DND-41 (cell line): ENCODE measurements around the gene RAB35.

ENCODE experiments used
- CTCF ChIP-seq: IDR thresholded peaks from 2 replicates; pipeline ENCODE4 v1.5.1; 2012; ENCODE audit warnings: borderline replicate concordance, low read length, moderate library complexity, mild to moderate bottlenecking; ENCODE audit not compliant: poor library complexity, severe bottlenecking; ENCODE audit errors: extremely low read depth
- EZH2 ChIP-seq: IDR thresholded peaks from 3 replicates; pipeline ENCODE4 v1.6.1; 2012; ENCODE audit warnings: borderline replicate concordance, low read depth, mild to moderate bottlenecking, moderate library complexity, low read length, inconsistent platforms; ENCODE audit not compliant: severe bottlenecking

DNA sequence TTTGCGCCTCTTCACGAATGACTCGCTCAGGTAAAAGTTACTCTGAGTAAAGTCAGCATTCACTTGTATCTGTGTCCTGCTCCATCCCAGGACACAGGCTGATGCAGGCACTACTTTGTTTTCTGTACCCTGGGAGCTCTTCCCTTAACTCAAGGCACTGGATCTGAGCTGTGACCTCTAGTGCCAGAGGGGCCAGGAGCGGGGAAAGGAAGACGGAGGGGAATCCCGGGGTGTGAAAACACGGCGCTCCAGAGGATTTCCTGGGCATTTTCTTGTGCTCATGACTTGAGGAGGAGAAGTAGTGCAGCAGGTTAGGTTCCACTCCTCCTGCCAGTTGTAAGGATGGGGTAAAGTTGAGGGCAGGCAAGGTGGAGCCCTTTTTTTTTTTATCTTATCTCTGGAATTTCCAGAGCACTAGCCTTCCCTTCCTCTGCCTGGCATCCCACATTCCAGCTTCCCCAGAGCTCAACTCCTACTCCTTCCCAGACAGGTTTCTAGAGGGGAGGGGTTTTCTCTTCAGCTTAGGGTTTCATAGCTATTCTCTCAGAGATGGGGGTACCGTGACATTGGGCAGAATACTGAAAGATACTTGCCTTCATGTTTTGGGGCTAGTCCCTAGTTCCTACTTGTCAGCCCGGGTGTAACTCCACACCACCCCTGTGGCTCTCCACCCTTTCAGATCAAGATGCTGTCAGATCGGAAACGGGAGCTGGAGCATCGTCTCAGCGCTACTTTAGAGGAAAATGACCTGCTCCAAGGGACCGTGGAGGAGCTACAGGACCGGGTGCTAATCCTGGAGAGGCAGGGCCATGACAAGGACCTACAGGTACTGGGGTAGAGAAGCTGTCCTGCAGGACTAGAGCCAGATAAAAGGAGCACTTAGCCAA lies 52.3 kb downstream of the RAB35 start:
- no peak for TF ChIP-seq CTCF
- TF ChIP-seq EZH2: no peak
